SK-N-SH (cell line): ENCODE data around the gene MCEMP1. TPM values are rescaled to one million over a fixed set of nuclear protein-coding genes. Genes with fewer than 3 reads are reported as not detected.

Source experiments
- CTCF ChIA-PET: fragments of 300-600, 350-600 bp; formaldehyde crosslinking; extraction: SDS; loops from one replicate; lab custom pipeline; 2021; lab: Yijun Ruan, JAX
- POLR2A ChIA-PET: fragments of 350-600 bp; sonication (Branson Sonifier 250); formaldehyde crosslinking; extraction: SDS; loops from one replicate; lab custom pipeline; 2020; ENCODE audit warnings: antibody characterized with exemption, inconsistent platforms; lab: Yijun Ruan, JAX
- DNase-seq: peaks from one replicate; pipeline ENCODE4 v3.0.0; 2012
- H2AFZ ChIP-seq: fragments of 200-600 bp; sonication (generic); 2 replicates; pipeline ENCODE4 v1.8.1; 2016; ENCODE audit warnings: antibody characterized with exemption, mild to moderate bottlenecking, low read depth
- H3F3A ChIP-seq: fragments of 200-600 bp; sonication (generic); replicated peaks from 2 replicates; pipeline ENCODE3; 2016; ENCODE audit warnings: antibody characterized with exemption, mild to moderate bottlenecking; ENCODE audit not compliant: insufficient read depth
- H3K27ac ChIP-seq, 2 experiments: fragments of 200-500 bp in 1 of 2; fragments of 200-600 bp in 1 of 2; sonication (Bioruptor generic) in 1 of 2; sonication (generic), shearing (Covaris generic) in 1 of 2; 2 replicates each; pipeline versions ENCODE4 v1.5.1 to v1.6.1; 2014 to 2016; ENCODE audit warnings: low read depth in 2 of 2, inconsistent platforms in 1 of 2, low read length in 1 of 2, mild to moderate bottlenecking in 1 of 2, mixed read lengths in 1 of 2
- H3K27me3 ChIP-seq: fragments of 200-600 bp; sonication (generic), shearing (Covaris generic); 2 replicates; pipeline ENCODE4 v1.6.1; 2016; ENCODE audit warnings: mixed run types; ENCODE audit not compliant: insufficient read depth
- H3K36me3 ChIP-seq, 2 experiments: fragments of 200-500 bp in 1 of 2; fragments of 200-600 bp in 1 of 2; sonication (Bioruptor generic) in 1 of 2; sonication (generic) in 1 of 2; replicated peaks in 1 of 2; 2 replicates each; pipeline versions ENCODE3 to v1.5.1; 2014 to 2016; ENCODE audit warnings: low read length in 1 of 2, mild to moderate bottlenecking in 1 of 2; ENCODE audit not compliant: insufficient read depth in 2 of 2, control insufficient read depth in 1 of 2
- H3K4me1 ChIP-seq, 2 experiments: fragments of 200-500 bp in 1 of 2; fragments of 200-600 bp in 1 of 2; sonication (Bioruptor generic) in 1 of 2; sonication (generic), shearing (Covaris generic) in 1 of 2; 2 replicates each; pipeline versions ENCODE4 v1.5.1 to v1.6.1; 2014 to 2016; ENCODE audit warnings: low read depth in 1 of 2, low read length in 1 of 2, mixed run types in 1 of 2; ENCODE audit not compliant: insufficient read depth in 2 of 2, control insufficient read depth in 1 of 2
- H3K4me2 ChIP-seq: fragments of 200-600 bp; sonication (generic), shearing (Covaris generic); 2 replicates; pipeline ENCODE4 v1.6.1; 2017; ENCODE audit warnings: mixed run types
- H3K4me3 ChIP-seq, 2 experiments: fragments of 200-500 bp in 1 of 2; fragments of 200-600 bp in 1 of 2; sonication (Bioruptor generic) in 1 of 2; sonication (generic), shearing (Covaris generic) in 1 of 2; 2 replicates each; pipeline versions ENCODE4 v1.5.1 to v1.8.1; 2014 to 2016; ENCODE audit warnings: low read depth in 2 of 2, inconsistent platforms in 1 of 2, low read length in 1 of 2, mild to moderate bottlenecking in 1 of 2, mixed read lengths in 1 of 2, moderate library complexity in 1 of 2
- H3K79me2 ChIP-seq: fragments of 200-600 bp; sonication (generic); 2 replicates; pipeline ENCODE4 v1.8.1; 2017; ENCODE audit warnings: mild to moderate bottlenecking; ENCODE audit not compliant: insufficient read depth
- H3K9ac ChIP-seq: fragments of 200-600 bp; sonication (generic); 2 replicates; pipeline ENCODE4 v1.6.1; 2017; ENCODE audit warnings: mixed run types
- H3K9me2 ChIP-seq: fragments of 200-600 bp; sonication (generic); 2 replicates; pipeline ENCODE4 v1.6.1; 2017; ENCODE audit warnings: mixed run types
- H3K9me3 ChIP-seq: fragments of 200-600 bp; sonication (generic); 2 replicates; pipeline ENCODE4 v1.6.1; 2017; ENCODE audit warnings: mixed run types, mild to moderate bottlenecking, moderate library complexity
- H4K20me1 ChIP-seq: fragments of 200-600 bp; sonication (generic); 2 replicates; pipeline ENCODE4 v1.6.1; 2017; ENCODE audit warnings: mild to moderate bottlenecking, mixed run types; ENCODE audit not compliant: insufficient read depth
- GATA2 ChIP-seq: sonication (generic); formaldehyde crosslinking; IDR thresholded peaks from 2 replicates; pipeline ENCODE4 v1.5.0; 2020; ENCODE audit warnings: mild to moderate bottlenecking, missing genetic modification reagents
- IRF3 ChIP-seq: fragments of 150-350 bp; IDR thresholded peaks from 2 replicates; pipeline ENCODE4 v1.6.1; 2016; ENCODE audit warnings: mild to moderate bottlenecking, low read depth, low read length
- MEF2A ChIP-seq: IDR thresholded peaks from 2 replicates; pipeline ENCODE4 v1.4.0; 2012; ENCODE audit warnings: low read depth, borderline replicate concordance
- MXI1 ChIP-seq: IDR thresholded peaks from 2 replicates; pipeline ENCODE4 v1.6.1; 2012; ENCODE audit warnings: mild to moderate bottlenecking, low read depth, low read length, improper control_type of control experiment
- REST ChIP-seq: IDR thresholded peaks from 2 replicates; pipeline ENCODE4 v1.6.1; 2012; ENCODE audit warnings: mild to moderate bottlenecking, low read depth, low read length, moderate library complexity
- TAF1 ChIP-seq: IDR thresholded peaks from 2 replicates; pipeline ENCODE4 v1.6.1; 2012; ENCODE audit warnings: low read depth, mild to moderate bottlenecking, low read length, moderate library complexity, borderline replicate concordance
- USF2 ChIP-seq: fragments of 150-350 bp; IDR thresholded peaks from 2 replicates; pipeline ENCODE4 v1.6.1; 2017; ENCODE audit warnings: antibody characterized with exemption, low read length, low read depth, borderline replicate concordance
- YY1 ChIP-seq: IDR thresholded peaks from 2 replicates; pipeline ENCODE4 v1.4.0; 2012; ENCODE audit warnings: low read depth, mild to moderate bottlenecking
- WGBS: methylation state at CpG from one replicate; pipeline ENCODE4 v1.1.6; 2017; ENCODE audit warnings: low lambda C conversion rate; 5-methylcytosine and 5-hydroxymethylcytosine counted together
- polyA plus RNA-seq, 3 experiments: library from polyadenylated mRNA; depleted of rRNA; stranded (reverse); fragments of >200 nt; gene quantifications; 2 replicates each; pipeline ENCODE4 v1.2.3, GENCODE V29; 2012
- TF ChIP-seq, protein P1 (sequence below): IDR thresholded peaks from 2 replicates; pipeline ENCODE4 v1.4.0; 2012; ENCODE audit warnings: low read depth

MCEMP1 gene
- polyA plus RNA-seq, 1 of the 3 experiments (the other 2 are of a cell fraction) = not detected

DNA sequence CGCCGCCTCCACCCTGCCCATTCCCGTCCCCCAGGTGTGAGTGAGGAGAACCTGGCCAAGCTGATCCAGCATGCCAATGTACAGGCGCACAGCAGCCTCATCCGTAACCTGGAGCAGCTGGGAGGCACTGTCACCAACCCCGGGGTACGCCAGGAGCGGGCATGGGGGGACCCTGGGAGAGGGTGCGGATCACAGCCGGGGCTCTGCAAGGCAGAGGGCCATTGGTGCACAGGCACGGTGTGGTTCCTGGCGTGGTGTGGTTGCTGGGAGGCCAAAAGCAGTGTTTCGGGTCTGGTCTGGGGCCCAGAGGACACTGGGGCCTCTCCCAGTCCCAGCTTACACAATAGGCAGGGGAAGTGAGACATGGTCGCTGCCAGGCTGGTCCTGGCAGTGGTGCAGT, 31.7 kb upstream of the MCEMP1 start:
- ChIA-PET CTCF (interaction anchor here (1.0 to 1.6 kb wide), 3 partner anchors 10 to 77 kb away, joined by 5 to 8 read pairs (median 5); partner anchors contain the start of gene TRAPPC5), POLR2A (no interaction called here)

More for the DNA sequence above, 31.7 kb upstream of the MCEMP1 start:
- Histone ChIP-seq H3K9me3 (no peaks in the 10 kb centered on the region), H3K9ac (no peak overlapping the region), H3K27ac (no peak overlapping the region), H3K4me3 (no peak overlapping the region), H3K27me3 (peaks cover 38% of the 10 kb centered on the region), H3K36me3 (no peaks in the 10 kb centered on the region), H2AFZ (no peak overlapping the region), H3K9me2 (no peaks in the 10 kb centered on the region), H3K4me2 (no peak overlapping the region), H3F3A (no peaks in the 10 kb centered on the region), H3K4me1 (no peaks in the 10 kb centered on the region), H4K20me1 (no peaks in the 10 kb centered on the region), H3K79me2 (no peaks in the 10 kb centered on the region)
- 68% methylated on average over 6 of the region's 14 CpGs for WGBS
- TF ChIP-seq MXI1 = no peak
- TF ChIP-seq YY1 = no peak
- TF ChIP-seq USF2 = no peak
- no peak for TF ChIP-seq IRF3
- no peak for TF ChIP-seq REST
- no peak for TF ChIP-seq TAF1
- no peak for TF ChIP-seq GATA2
- TF ChIP-seq MEF2A = no peak
- TF ChIP-seq, protein P1, sequence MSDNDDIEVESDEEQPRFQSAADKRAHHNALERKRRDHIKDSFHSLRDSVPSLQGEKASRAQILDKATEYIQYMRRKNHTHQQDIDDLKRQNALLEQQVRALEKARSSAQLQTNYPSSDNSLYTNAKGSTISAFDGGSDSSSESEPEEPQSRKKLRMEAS = no peak
- peak; percentile 40 for DNase-seq
